ENCODE measurements around the gene CCL8. TPM values are rescaled to one million over a fixed set of nuclear protein-coding genes. Genes with fewer than 3 reads are reported as not detected.

CCL8 gene
- total RNA-seq, 1 donor from 2014 or later, result not detected

- intact Hi-C loops (cut with micrococcal nuclease), result loop anchor here (10.0 kb wide), 1 partner anchor 52 kb away; no protein-coding TSS in a partner anchor
- Mint-ChIP-seq H3K27ac (peak within 1 kb of the TSS; percentile 38), H3K4me1 (ENCODE audit: low read depth) (peaks cover 64% of the 10 kb centered on the region), H3K4me3 (ENCODE audit: low read depth) (peak within 1 kb of the TSS; percentile 74), H3K27me3 (ENCODE audit: low read depth) (peaks cover 7% of the 10 kb centered on the region), H3K9me3 (no peaks in the 10 kb centered on the region), H3K36me3 (ENCODE audit: low read depth) (peaks cover 4% of the 10 kb centered on the region)
- no peak for DNase-seq (ENCODE audit: low spot score)
Observed at GRCh38 chr17:34363183-34363661, 44.0 kb downstream of the CCL8 start, which contains the start of gene CCL1. TSS of gene CCL1 (minus strand) at chr17:34363233. CDS start at chr17:34363161, 72 bp downstream.

- Mint-ChIP-seq H3K4me3 (ENCODE audit: low read depth) (no peak overlapping the region), H3K9me3 (no peaks in the 10 kb centered on the region), H3K36me3 (ENCODE audit: low read depth) (peaks cover 4% of the 10 kb centered on the region), H3K4me1 (ENCODE audit: low read depth) (peaks cover 66% of the 10 kb centered on the region), H3K27me3 (ENCODE audit: low read depth) (peaks cover 1% of the 10 kb centered on the region), H3K27ac (no peak overlapping the region)
- no peak for DNase-seq (ENCODE audit: low spot score)
- intact Hi-C loops (cut with micrococcal nuclease), result loop anchor here (10.0 kb wide), 1 partner anchor 50 kb away; no protein-coding TSS in a partner anchor
Observed at GRCh38 chr17:34364751-34365150, 45.5 kb downstream of the CCL8 start.

GRCh38 chr17:34365340-34365739 is 46.1 kb downstream of the CCL8 start:
- peaks cover 4% of the 10 kb centered on the region for H3K36me3 Mint-ChIP-seq (ENCODE audit: low read depth)
- peaks cover 1% of the 10 kb centered on the region for H3K27me3 Mint-ChIP-seq (ENCODE audit: low read depth)
- H3K27ac Mint-ChIP-seq, result peak overlapping the region; percentile 7
- no peaks in the 10 kb centered on the region for H3K9me3 Mint-ChIP-seq
- intact Hi-C loops (cut with micrococcal nuclease), result loop anchor here (10.0 kb wide), 1 partner anchor 49 kb away; no protein-coding TSS in a partner anchor
- H3K4me3 Mint-ChIP-seq (ENCODE audit: low read depth), result no peak overlapping the region
- H3K4me1 Mint-ChIP-seq (ENCODE audit: low read depth), result peaks cover 72% of the 10 kb centered on the region
- no peak for DNase-seq (ENCODE audit: low spot score)

- Mint-ChIP-seq H3K4me3 (ENCODE audit: low read depth) (no peak overlapping the region), H3K4me1 (ENCODE audit: low read depth) (peaks cover 72% of the 10 kb centered on the region), H3K27me3 (ENCODE audit: low read depth) (peaks cover under 1% of the 10 kb centered on the region), H3K36me3 (ENCODE audit: low read depth) (peaks cover 2% of the 10 kb centered on the region), H3K27ac (peak overlapping the region; percentile 11), H3K9me3 (no peaks in the 10 kb centered on the region)
- DNase-seq (ENCODE audit: low spot score), result no peak
- intact Hi-C loops (cut with micrococcal nuclease), result loop anchor here (1.0 to 10.0 kb wide), 2 partner anchors 11 to 49 kb away; no protein-coding TSS in a partner anchor
Observed at GRCh38 chr17:34366010-34366409, 46.8 kb downstream of the CCL8 start.

GRCh38 chr17:34366529-34367107 is 47.4 kb downstream of the CCL8 start:
- no peaks in the 10 kb centered on the region for H3K27me3 Mint-ChIP-seq (ENCODE audit: low read depth)
- intact Hi-C loops (cut with micrococcal nuclease), result loop anchor here (1.0 to 10.0 kb wide), 2 partner anchors 11 to 48 kb away; no protein-coding TSS in a partner anchor
- peak overlapping the region; percentile 11 for H3K27ac Mint-ChIP-seq
- H3K9me3 Mint-ChIP-seq, result no peaks in the 10 kb centered on the region
- no peak for DNase-seq (ENCODE audit: low spot score)
- H3K36me3 Mint-ChIP-seq (ENCODE audit: low read depth), result no peaks in the 10 kb centered on the region
- no peak overlapping the region for H3K4me3 Mint-ChIP-seq (ENCODE audit: low read depth)
- H3K4me1 Mint-ChIP-seq (ENCODE audit: low read depth), result peaks cover 72% of the 10 kb centered on the region

- Mint-ChIP-seq H3K9me3 (no peaks in the 10 kb centered on the region), H3K27me3 (ENCODE audit: low read depth) (no peaks in the 10 kb centered on the region), H3K4me3 (ENCODE audit: low read depth) (no peak overlapping the region), H3K27ac (no peak overlapping the region), H3K4me1 (ENCODE audit: low read depth) (peaks cover 76% of the 10 kb centered on the region), H3K36me3 (ENCODE audit: low read depth) (no peaks in the 10 kb centered on the region)
- no peak for DNase-seq (ENCODE audit: low spot score)
- intact Hi-C loops (cut with micrococcal nuclease), result loop anchor here (10.0 kb wide), 1 partner anchor 47 kb away; no protein-coding TSS in a partner anchor
Observed at GRCh38 chr17:34367486-34368195, 48.4 kb downstream of the CCL8 start.

GRCh38 chr17:34368196-34368945 is 49.1 kb downstream of the CCL8 start:
- no peaks in the 10 kb centered on the region for H3K36me3 Mint-ChIP-seq (ENCODE audit: low read depth)
- H3K9me3 Mint-ChIP-seq, result no peaks in the 10 kb centered on the region
- H3K4me3 Mint-ChIP-seq (ENCODE audit: low read depth), result no peak overlapping the region
- no peaks in the 10 kb centered on the region for H3K27me3 Mint-ChIP-seq (ENCODE audit: low read depth)
- H3K27ac Mint-ChIP-seq, result no peak overlapping the region
- intact Hi-C loops (cut with micrococcal nuclease), result loop anchor here (10.0 kb wide), 1 partner anchor 46 kb away; no protein-coding TSS in a partner anchor
- peaks cover 75% of the 10 kb centered on the region for H3K4me1 Mint-ChIP-seq (ENCODE audit: low read depth)
- peak; percentile 8 for DNase-seq (ENCODE audit: low spot score)

GRCh38 chr17:34368946-34369500 is 49.8 kb downstream of the CCL8 start:
- Mint-ChIP-seq H3K9me3 (no peaks in the 10 kb centered on the region), H3K4me3 (ENCODE audit: low read depth) (no peak overlapping the region), H3K4me1 (ENCODE audit: low read depth) (peaks cover 71% of the 10 kb centered on the region), H3K27ac (no peak overlapping the region), H3K27me3 (ENCODE audit: low read depth) (no peaks in the 10 kb centered on the region), H3K36me3 (ENCODE audit: low read depth) (no peaks in the 10 kb centered on the region)
- DNase-seq (ENCODE audit: low spot score), result no peak
- intact Hi-C loops (cut with micrococcal nuclease), result loop anchor here (10.0 kb wide), 1 partner anchor 46 kb away; no protein-coding TSS in a partner anchor

GRCh38 chr17:34369571-34369970 is 50.3 kb downstream of the CCL8 start:
- Mint-ChIP-seq H3K9me3 (no peaks in the 10 kb centered on the region), H3K36me3 (ENCODE audit: low read depth) (no peaks in the 10 kb centered on the region), H3K27me3 (ENCODE audit: low read depth) (no peaks in the 10 kb centered on the region), H3K27ac (no peak overlapping the region), H3K4me3 (ENCODE audit: low read depth) (no peak overlapping the region), H3K4me1 (ENCODE audit: low read depth) (peaks cover 67% of the 10 kb centered on the region)
- intact Hi-C loops (cut with micrococcal nuclease), result loop anchor here (10.0 kb wide), 1 partner anchor 45 kb away; no protein-coding TSS in a partner anchor
- DNase-seq (ENCODE audit: low spot score), result no peak

- no peaks in the 10 kb centered on the region for H3K36me3 Mint-ChIP-seq (ENCODE audit: low read depth)
Observed at GRCh38 chr17:34370376-34370996, 51.3 kb downstream of the CCL8 start.

GRCh38 chr17:34370997-34371395 is 51.8 kb downstream of the CCL8 start:
- intact Hi-C loops (cut with micrococcal nuclease), result no loop called here

More at GRCh38 chr17:34370376-34370996, 51.3 kb downstream of the CCL8 start:
- H3K4me3 Mint-ChIP-seq (ENCODE audit: low read depth), result no peak overlapping the region
- H3K27me3 Mint-ChIP-seq (ENCODE audit: low read depth), result no peaks in the 10 kb centered on the region
- DNase-seq (ENCODE audit: low spot score), result no peak
- peaks cover 62% of the 10 kb centered on the region for H3K4me1 Mint-ChIP-seq (ENCODE audit: low read depth)
- intact Hi-C loops (cut with micrococcal nuclease), result no loop called here
- H3K27ac Mint-ChIP-seq, result peak overlapping the region; percentile 36
- no peaks in the 10 kb centered on the region for H3K9me3 Mint-ChIP-seq

More at GRCh38 chr17:34370997-34371395, 51.8 kb downstream of the CCL8 start:
- H3K36me3 Mint-ChIP-seq (ENCODE audit: low read depth), result no peaks in the 10 kb centered on the region
- DNase-seq (ENCODE audit: low spot score), result no peak
- peak overlapping the region; percentile 36 for H3K27ac Mint-ChIP-seq
- H3K4me1 Mint-ChIP-seq (ENCODE audit: low read depth), result peaks cover 59% of the 10 kb centered on the region
- no peaks in the 10 kb centered on the region for H3K9me3 Mint-ChIP-seq
- H3K27me3 Mint-ChIP-seq (ENCODE audit: low read depth), result no peaks in the 10 kb centered on the region
- H3K4me3 Mint-ChIP-seq (ENCODE audit: low read depth), result no peak overlapping the region

All from activated T-helper 2 cell treated with anti-CD3 and anti-CD28 coated beads, Interferon-gamma antibody, Interleukin-2, Interleukin-4, amounts not matched to agents 10 μg/mL and 5 μg/mL and 100 μg/mL, durations not matched to agents 14 hours and 24 hours and 36 hours (primary cell).